Fibroblast of villous mesenchyme (primary cell): ENCODE data around the gene PLCB2. TPM values are rescaled to one million over a fixed set of nuclear protein-coding genes. Genes with fewer than 3 reads are reported as not detected.

Experiments
- DNase-seq: peaks from one replicate; pipeline ENCODE4 v3.0.0-alpha.2; 2010; ENCODE audit warnings: low read depth
- H3K4me3 ChIP-seq: 2 replicates; pipeline ENCODE4 v1.5.1; 2011; ENCODE audit warnings: low read depth, mild to moderate bottlenecking, low read length
- CTCF ChIP-seq: IDR thresholded peaks from 2 replicates; pipeline ENCODE4 v1.5.1; 2012; ENCODE audit warnings: low read depth, mild to moderate bottlenecking, low read length; ENCODE audit not compliant: insufficient read depth
- total RNA-seq: library from RNA; depleted of rRNA; stranded (reverse); fragments of >200 nt; gene quantifications from 2 replicates; pipeline ENCODE4 v1.2.3, GENCODE V29; 2012

The PLCB2 gene
- total RNA-seq, 1 donor = 0.43 TPM

- DNase-seq = no peak
- no peak for TF ChIP-seq CTCF
- H3K4me3 ChIP-seq = no peak overlapping the region
These were observed 30.3 kb downstream of the PLCB2 start for GRCh38 chr15:40277471-40277870.

GRCh38 chr15:40276927-40277326, 30.8 kb downstream of the PLCB2 start:
- H3K4me3 ChIP-seq = no peak overlapping the region
- no peak for TF ChIP-seq CTCF
- DNase-seq = no peak

GRCh38 chr15:40275954-40276353, 31.8 kb downstream of the PLCB2 start:
- no peak overlapping the region for H3K4me3 ChIP-seq
- TF ChIP-seq CTCF = no peak
- no peak for DNase-seq

GRCh38 chr15:40275523-40275922, 32.2 kb downstream of the PLCB2 start:
- H3K4me3 ChIP-seq = no peak overlapping the region
- DNase-seq = no peak
- TF ChIP-seq CTCF = no peak

GRCh38 chr15:40274350-40275274, 33.1 kb downstream of the PLCB2 start:
- TF ChIP-seq CTCF = peak; percentile 100
- DNase-seq = peak; percentile 88
- no peak overlapping the region for H3K4me3 ChIP-seq

- no peak for DNase-seq
- no peak overlapping the region for H3K4me3 ChIP-seq
- TF ChIP-seq CTCF = no peak
These were observed 34.3 kb downstream of the PLCB2 start for GRCh38 chr15:40273428-40273827.
